ENCODE results near the gene HSPE1.
"Not testable (repeated sequence)": the region's sequence is repeated elsewhere in the genome, so short reads cannot be mapped to it uniquely, and the experiment has no call there.

HSPE1 gene

DNA sequence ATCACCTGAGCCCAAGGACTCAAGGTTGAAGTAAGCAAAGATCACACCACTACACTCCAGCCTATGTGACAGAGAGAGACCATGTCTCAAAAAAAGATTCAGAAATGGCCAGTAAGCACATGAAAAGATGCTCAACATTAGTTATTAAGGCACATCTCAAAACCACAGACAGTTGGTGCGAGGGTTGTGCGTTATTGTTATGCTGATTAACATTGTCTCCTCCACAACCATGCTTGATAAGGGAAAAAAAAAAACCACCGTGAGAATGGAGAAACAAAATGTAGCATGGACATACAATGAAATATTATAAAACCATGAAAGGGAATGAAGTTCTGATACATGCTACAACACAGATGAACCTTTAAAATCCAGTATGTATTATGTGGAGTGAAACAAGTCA is 43.0 kb downstream of the HSPE1 start:
- Histone ChIP-seq H3K4me3 (ENCODE audit: low read depth, low read length) (no peak overlapping the region), H3K27me3 (no peaks in the 10 kb centered on the region), H3K36me3 (peaks cover 53% of the 10 kb centered on the region), H3K9me3 (no peaks in the 10 kb centered on the region), H3K4me1 (no peaks in the 10 kb centered on the region)
- no peak for TF ChIP-seq CTCF (IDR thresholded peaks at IDR 0.05; ENCODE audit: low read depth, low read length)
- no peak for DNase-seq

DNA sequence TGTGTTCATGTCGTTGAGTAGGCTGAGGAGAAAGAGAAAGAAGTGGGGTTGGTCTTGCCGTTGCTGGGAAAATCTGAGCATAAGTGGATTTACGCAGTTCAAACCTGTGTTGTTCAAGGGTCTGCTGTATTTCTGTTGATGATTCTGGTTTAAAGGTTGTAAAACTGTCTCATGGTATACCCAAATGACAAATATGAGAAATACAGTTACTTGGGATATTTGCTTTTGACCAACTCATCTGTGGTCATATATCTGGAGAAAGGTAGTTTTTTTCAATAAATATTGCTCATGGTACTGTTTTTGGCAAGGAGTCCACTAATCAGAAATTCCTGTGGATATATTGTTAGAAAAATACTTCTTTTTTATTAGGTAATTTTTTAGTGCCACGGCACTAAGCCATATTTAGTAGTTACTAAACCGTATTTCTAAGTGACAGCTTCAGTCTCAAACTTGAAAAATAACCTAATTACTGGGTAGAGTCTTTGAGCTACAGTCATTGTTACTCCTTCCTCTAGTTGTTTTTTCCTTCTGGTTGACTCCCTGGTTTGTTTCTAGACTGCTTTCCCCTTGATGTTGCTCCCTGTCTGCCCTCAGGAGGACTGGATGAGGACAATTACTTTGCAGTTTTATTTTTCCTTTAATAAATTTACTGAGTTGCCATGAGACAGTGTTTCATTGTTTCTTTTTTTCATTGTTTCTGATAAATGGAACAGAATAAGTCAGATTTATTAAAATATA is 47.2 kb downstream of the HSPE1 start:
- DNase-seq = no peak
- Histone ChIP-seq H3K4me1 (no peaks in the 10 kb centered on the region), H3K4me3 (ENCODE audit: low read depth, low read length) (no peak overlapping the region), H3K9me3 (no peaks in the 10 kb centered on the region), H3K27me3 (no peaks in the 10 kb centered on the region), H3K36me3 (peaks cover 55% of the 10 kb centered on the region)
- TF ChIP-seq CTCF (IDR thresholded peaks at IDR 0.05; ENCODE audit: low read depth, low read length) = no peak

DNA sequence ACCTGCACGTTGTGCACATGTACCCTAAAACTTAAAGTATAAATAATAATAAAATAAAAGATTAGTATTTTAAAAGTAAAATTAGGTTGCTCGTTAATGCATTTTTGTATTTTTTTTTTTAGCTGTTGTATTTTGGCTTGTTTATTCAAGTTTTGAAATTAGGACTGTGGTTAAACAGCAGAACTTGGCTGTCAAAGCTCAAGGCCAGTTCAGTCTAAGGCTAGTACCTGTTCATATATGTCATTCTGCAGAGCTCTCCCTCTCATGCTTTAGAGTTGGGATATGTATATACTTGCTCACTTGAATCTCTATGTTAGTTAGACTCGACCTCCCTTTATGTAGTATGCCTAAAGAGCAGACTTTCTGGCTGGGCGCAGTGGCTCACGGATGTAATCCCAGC is 48.4 kb downstream of the HSPE1 start:
- Histone ChIP-seq H3K27me3 (no peaks in the 10 kb centered on the region), H3K4me3 (ENCODE audit: low read depth, low read length) (no peak overlapping the region), H3K4me1 (no peaks in the 10 kb centered on the region), H3K9me3 (no peaks in the 10 kb centered on the region), H3K36me3 (peaks cover 55% of the 10 kb centered on the region)
- TF ChIP-seq CTCF (IDR thresholded peaks at IDR 0.05; ENCODE audit: low read depth, low read length) = no peak
- no peak for DNase-seq

- H3K36me3 ChIP-seq = peaks cover 41% of the 10 kb centered on the region
- H3K4me3 ChIP-seq (ENCODE audit: low read depth, low read length); H3K9me3 ChIP-seq; H3K27me3 ChIP-seq; H3K4me1 ChIP-seq; DNase-seq: not testable (repeated sequence)
Measured at GRCh38 chr2:197551260-197551659, 51.1 kb downstream of the HSPE1 start.

Data from BE2C (cell line).